Measurements from ENCODE around the gene CES5A. TPM values are rescaled to one million over a fixed set of nuclear protein-coding genes. Genes with fewer than 3 reads are reported as not detected.
"Not testable (repeated sequence)": the region's sequence is repeated elsewhere in the genome, so short reads cannot be mapped to it uniquely, and the experiment has no call there.

Gene CES5A
- total RNA-seq, 2 experiments from 2014 or later, result not detected

GRCh38 chr16:55832773-55833691 lies 42.1 kb downstream of the CES5A start, which contains the start of gene CES1:
TSS of gene CES1 (minus strand) at chr16:55833096. CDS start at chr16:55833055, 41 bp downstream.
- Mint-ChIP-seq H3K27me3 (no peaks in the 10 kb centered on the region), H3K9me3 (no peaks in the 10 kb centered on the region), H3K4me3 (no peak within 1 kb of the TSS), H3K36me3 (ENCODE audit: low read depth) (no peaks in the 10 kb centered on the region), H3K27ac (no peak within 1 kb of the TSS), H3K4me1 (no peaks in the 10 kb centered on the region)
- ChIA-PET CTCF (interaction anchor here (0.9 kb wide), 1 partner anchor 12 kb away, joined by 3 read pairs; no protein-coding TSS in a partner anchor), POLR2A (no interaction called here)
- DNase-seq, result no peak

GRCh38 chr16:55832425-55832772 lies 42.8 kb downstream of the CES5A start:
- Mint-ChIP-seq H3K4me3 (no peak overlapping the region), H3K9me3 (no peaks in the 10 kb centered on the region)

GRCh38 chr16:55830658-55831294 lies 44.4 kb downstream of the CES5A start:
- ChIA-PET CTCF (interaction anchor here (0.7 kb wide), 1 partner anchor 292 kb away, joined by 3 read pairs; no protein-coding TSS in a partner anchor), POLR2A (no interaction called here)
- Mint-ChIP-seq H3K9me3 (no peaks in the 10 kb centered on the region), H3K27me3 (no peaks in the 10 kb centered on the region), H3K4me1 (no peaks in the 10 kb centered on the region), H3K36me3 (ENCODE audit: low read depth) (no peaks in the 10 kb centered on the region), H3K4me3 (no peak overlapping the region), H3K27ac (no peak overlapping the region)
- DNase-seq, result no peak

More at GRCh38 chr16:55832425-55832772, 42.8 kb downstream of the CES5A start:
- Mint-ChIP-seq H3K4me1 (no peaks in the 10 kb centered on the region), H3K27me3 (no peaks in the 10 kb centered on the region), H3K27ac (no peak overlapping the region), H3K36me3 (ENCODE audit: low read depth) (no peaks in the 10 kb centered on the region)
- ChIA-PET POLR2A (no interaction called here), CTCF (no interaction called here)
- DNase-seq, result no peak

DNA sequence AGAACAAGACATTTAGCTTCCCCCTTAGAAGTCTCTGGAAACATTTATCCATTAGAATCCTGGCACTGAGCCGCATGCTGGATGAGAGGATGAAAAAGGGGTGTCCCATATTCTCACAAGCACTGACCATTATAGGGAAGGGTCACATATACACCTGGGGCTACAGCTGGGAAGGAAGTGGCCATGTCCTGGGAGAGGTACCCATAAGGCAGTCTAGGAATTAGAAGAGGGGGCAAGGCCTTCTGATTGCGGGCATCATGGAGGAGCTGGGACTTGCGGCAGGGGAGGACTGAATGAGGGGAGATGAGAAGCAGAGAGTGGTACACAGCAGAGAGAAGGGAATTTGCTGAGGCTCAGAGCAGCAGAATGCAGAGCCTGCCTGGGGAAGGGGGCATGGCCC lies 45.9 kb downstream of the CES5A start:
- not testable (repeated sequence) for H3K9me3 Mint-ChIP-seq

GRCh38 chr16:55828680-55829079 lies 46.5 kb downstream of the CES5A start:
- no peaks in the 10 kb centered on the region for H3K9me3 Mint-ChIP-seq
- CTCF ChIA-PET, result no interaction called here

More for the DNA sequence above, 45.9 kb downstream of the CES5A start:
- H3K27ac Mint-ChIP-seq; DNase-seq; H3K27me3 Mint-ChIP-seq; CTCF ChIA-PET; H3K36me3 Mint-ChIP-seq (ENCODE audit: low read depth); H3K4me1 Mint-ChIP-seq; H3K4me3 Mint-ChIP-seq; POLR2A ChIA-PET: not testable (repeated sequence)

GRCh38 chr16:55825115-55825728 lies 50.0 kb downstream of the CES5A start:
- Mint-ChIP-seq H3K27ac (no peak overlapping the region), H3K4me1 (no peaks in the 10 kb centered on the region), H3K4me3 (no peak overlapping the region), H3K27me3 (no peaks in the 10 kb centered on the region), H3K36me3 (ENCODE audit: low read depth) (no peaks in the 10 kb centered on the region), H3K9me3 (no peaks in the 10 kb centered on the region)
- ChIA-PET CTCF (no interaction called here), POLR2A (no interaction called here)
- DNase-seq, result no peak

More at GRCh38 chr16:55828680-55829079, 46.5 kb downstream of the CES5A start:
- no peak for DNase-seq
- Mint-ChIP-seq H3K27me3 (no peaks in the 10 kb centered on the region), H3K4me1 (no peaks in the 10 kb centered on the region), H3K36me3 (ENCODE audit: low read depth) (no peaks in the 10 kb centered on the region), H3K4me3 (no peak overlapping the region), H3K27ac (no peak overlapping the region)
- POLR2A ChIA-PET, result no interaction called here

DNA sequence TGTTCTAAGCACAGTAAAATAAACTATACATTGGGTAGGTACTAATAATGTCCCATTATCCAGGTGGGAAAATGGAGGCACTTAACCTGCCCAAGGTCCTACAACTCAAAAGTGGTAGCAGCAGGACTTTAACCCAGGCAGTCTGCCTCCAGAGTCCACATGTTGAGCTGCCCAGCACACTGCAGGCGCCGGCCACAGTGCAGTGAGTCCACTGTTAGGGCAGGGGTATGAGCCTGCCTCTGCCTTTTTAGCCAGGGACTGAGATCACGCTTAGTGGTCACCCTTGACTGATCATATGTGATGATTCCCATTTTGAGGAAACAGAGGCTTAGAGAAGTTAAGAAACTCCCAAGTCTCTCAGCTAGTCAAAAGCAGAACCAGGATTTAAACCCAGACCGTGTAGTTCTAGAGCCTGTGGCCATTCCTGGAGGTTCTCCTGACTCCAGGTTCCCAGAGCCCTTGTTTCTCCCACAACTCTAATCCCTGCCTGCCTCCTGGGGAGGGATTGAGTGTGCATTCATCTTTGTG lies 50.6 kb downstream of the CES5A start:
- H3K36me3 Mint-ChIP-seq (ENCODE audit: low read depth), result no peaks in the 10 kb centered on the region

DNA sequence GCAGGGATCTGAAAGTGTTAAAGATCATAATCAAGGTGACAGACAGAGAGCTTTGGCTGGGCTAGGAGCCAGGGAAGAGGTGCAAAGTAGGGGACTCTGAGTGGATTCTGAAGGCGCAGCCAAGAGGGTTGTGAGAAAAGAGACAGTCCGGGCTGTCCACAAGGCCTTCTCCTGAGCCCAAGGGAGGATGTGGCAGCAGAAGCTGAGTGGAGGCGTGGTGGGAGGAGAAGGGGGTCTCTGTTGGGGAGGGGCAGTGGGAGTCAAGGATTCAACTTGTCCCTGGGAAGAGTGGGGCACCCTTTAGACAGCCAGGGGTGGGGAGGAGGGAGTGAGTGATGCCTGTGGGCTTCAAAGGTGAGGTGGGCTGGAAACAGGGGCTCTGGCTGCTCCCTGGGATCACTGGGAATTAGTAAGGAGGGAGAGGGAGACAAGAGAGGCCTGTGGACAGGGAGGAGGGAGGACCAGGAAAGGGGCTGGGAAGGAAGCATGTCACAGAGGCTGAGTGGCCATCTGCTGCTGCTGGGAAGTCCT lies 52.8 kb downstream of the CES5A start:
- Mint-ChIP-seq H3K4me3 (no peak overlapping the region), H3K4me1 (no peaks in the 10 kb centered on the region), H3K36me3 (ENCODE audit: low read depth) (no peaks in the 10 kb centered on the region), H3K27me3 (peaks cover 4% of the 10 kb centered on the region), H3K9me3 (no peaks in the 10 kb centered on the region), H3K27ac (no peak overlapping the region)
- ChIA-PET CTCF (no interaction called here), POLR2A (no interaction called here)
- DNase-seq, result no peak

More for the DNA sequence above, 50.6 kb downstream of the CES5A start:
- CTCF ChIA-PET, result no interaction called here
- POLR2A ChIA-PET, result no interaction called here
- no peak overlapping the region for H3K27ac Mint-ChIP-seq
- H3K4me3 Mint-ChIP-seq, result no peak overlapping the region
- no peaks in the 10 kb centered on the region for H3K9me3 Mint-ChIP-seq
- H3K27me3 Mint-ChIP-seq, result no peaks in the 10 kb centered on the region
- no peak for DNase-seq
- H3K4me1 Mint-ChIP-seq, result no peaks in the 10 kb centered on the region

DNA sequence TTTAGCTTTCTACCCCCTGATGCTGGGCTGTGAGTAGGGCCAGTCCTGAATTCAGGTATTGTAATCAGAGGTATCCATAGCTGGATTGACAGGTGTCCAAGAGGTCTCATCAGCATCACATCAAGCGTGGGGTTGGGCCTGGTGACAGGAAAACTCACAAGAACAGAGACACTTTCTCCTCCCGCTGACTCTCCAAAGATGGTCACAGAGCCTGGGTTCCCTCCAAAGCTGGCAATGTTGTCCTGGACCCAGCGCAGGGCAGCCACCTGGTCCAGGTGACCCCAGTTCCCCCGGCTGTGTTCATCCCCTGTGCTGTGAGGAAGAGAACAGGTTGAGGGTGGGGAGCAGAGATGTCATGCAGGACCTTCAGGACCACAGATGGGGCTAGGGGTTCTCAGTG lies 54.0 kb downstream of the CES5A start:
- CTCF ChIA-PET, result no interaction called here
- no peaks in the 10 kb centered on the region for H3K9me3 Mint-ChIP-seq
- H3K4me3 Mint-ChIP-seq, result no peak overlapping the region
- DNase-seq, result no peak
- H3K36me3 Mint-ChIP-seq (ENCODE audit: low read depth), result no peaks in the 10 kb centered on the region
- no peaks in the 10 kb centered on the region for H3K4me1 Mint-ChIP-seq
- peaks cover 4% of the 10 kb centered on the region for H3K27me3 Mint-ChIP-seq
- no peak overlapping the region for H3K27ac Mint-ChIP-seq
- POLR2A ChIA-PET, result no interaction called here

DNA sequence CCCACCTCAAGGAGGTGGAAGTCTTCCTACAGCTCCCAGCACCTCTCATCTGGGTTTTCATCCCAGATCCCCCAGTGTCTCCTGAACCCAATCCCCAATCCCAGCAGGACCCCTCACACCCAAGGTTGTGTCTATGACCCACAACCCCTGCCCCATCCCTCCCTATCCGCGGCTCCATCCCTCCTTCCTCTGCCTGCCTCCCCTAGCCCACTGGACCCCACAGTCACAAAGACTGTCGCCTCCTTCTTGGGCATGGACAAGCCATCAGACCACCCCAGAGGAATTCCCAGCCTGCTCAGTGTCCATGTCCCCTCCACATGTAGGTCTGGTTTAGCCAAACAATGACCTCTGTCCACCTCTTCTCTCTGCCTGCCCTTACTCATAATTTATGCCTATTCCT lies 54.6 kb downstream of the CES5A start:
- no peaks in the 10 kb centered on the region for H3K4me1 Mint-ChIP-seq
- no peaks in the 10 kb centered on the region for H3K9me3 Mint-ChIP-seq
- CTCF ChIA-PET, result no interaction called here
- peaks cover 4% of the 10 kb centered on the region for H3K27me3 Mint-ChIP-seq
- no peak for DNase-seq
- no peaks in the 10 kb centered on the region for H3K36me3 Mint-ChIP-seq (ENCODE audit: low read depth)
- H3K4me3 Mint-ChIP-seq, result no peak overlapping the region
- no peak overlapping the region for H3K27ac Mint-ChIP-seq
- POLR2A ChIA-PET, result no interaction called here

GRCh38 chr16:55817236-55817912 lies 57.8 kb downstream of the CES5A start:
- peaks cover 4% of the 10 kb centered on the region for H3K27me3 Mint-ChIP-seq
- H3K36me3 Mint-ChIP-seq (ENCODE audit: low read depth), result no peaks in the 10 kb centered on the region
- CTCF ChIA-PET, result interaction anchor here (0.6 kb wide), 1 partner anchor 160 kb away, joined by 4 read pairs; no protein-coding TSS in a partner anchor
- no peak overlapping the region for H3K27ac Mint-ChIP-seq
- H3K4me1 Mint-ChIP-seq, result no peaks in the 10 kb centered on the region
- DNase-seq, result no peak
- H3K4me3 Mint-ChIP-seq, result no peak overlapping the region
- POLR2A ChIA-PET, result no interaction called here
- no peaks in the 10 kb centered on the region for H3K9me3 Mint-ChIP-seq

GRCh38 chr16:55816222-55816621 lies 59.0 kb downstream of the CES5A start:
- H3K4me1 Mint-ChIP-seq; POLR2A ChIA-PET; H3K4me3 Mint-ChIP-seq; CTCF ChIA-PET; H3K36me3 Mint-ChIP-seq (ENCODE audit: low read depth); DNase-seq; H3K27ac Mint-ChIP-seq; H3K27me3 Mint-ChIP-seq; H3K9me3 Mint-ChIP-seq: not testable (repeated sequence)

Measured in activated CD4-positive, alpha-beta T cell treated with anti-CD3 and anti-CD28 coated beads, Interleukin-2, amount 10 ng/mL, durations not matched to agents 7 days and 5 days (primary cell).